ENCODE results near the gene CD55.

The CD55 gene

GRCh38 chr1:207331354-207332313 is 10.2 kb downstream of the CD55 start:
- Histone ChIP-seq H3K9me2 (replicated peaks; ENCODE audit: insufficient read depth, low read length) (no peaks in the 10 kb centered on the region), H3K27me3 (replicated peaks; ENCODE audit: insufficient read depth, low read length) (no peaks in the 10 kb centered on the region), H4K20me1 (ENCODE audit: insufficient read depth, low read length) (no peaks in the 10 kb centered on the region), H3K9me3 (replicated peaks; ENCODE audit: insufficient read depth, low read length) (no peaks in the 10 kb centered on the region), H3K27ac (ENCODE audit: low read length) (no peak overlapping the region), H3F3A (ENCODE audit: insufficient read depth, low read length) (peaks cover 13% of the 10 kb centered on the region), H3K4me2 (ENCODE audit: low read depth, low read length) (no peak overlapping the region), H3K79me2 (ENCODE audit: low read length) (no peaks in the 10 kb centered on the region), H3K4me1 (ENCODE audit: low read length) (peaks cover 27% of the 10 kb centered on the region), H3K4me3 (ENCODE audit: low read length) (no peak overlapping the region), H2AFZ (ENCODE audit: low read length) (no peak overlapping the region), H3K36me3 (replicated peaks; ENCODE audit: insufficient read depth, low read length) (no peaks in the 10 kb centered on the region), H3K9ac (ENCODE audit: low read length) (no peak overlapping the region)
- TF ChIP-seq EZH2 (optimal IDR thresholded peaks at IDR 0.05; ENCODE audit: low read depth, low read length) = no peak
- no peak for TF ChIP-seq CTCF (IDR thresholded peaks at IDR 0.05; ENCODE audit: low read length)
- DNase-seq = no peak

- Histone ChIP-seq H3K4me3 (ENCODE audit: low read length) (no peak overlapping the region), H3K36me3 (replicated peaks; ENCODE audit: insufficient read depth, low read length) (no peaks in the 10 kb centered on the region), H3F3A (ENCODE audit: insufficient read depth, low read length) (peaks cover 13% of the 10 kb centered on the region), H3K27me3 (replicated peaks; ENCODE audit: insufficient read depth, low read length) (no peaks in the 10 kb centered on the region), H3K79me2 (ENCODE audit: low read length) (no peaks in the 10 kb centered on the region), H3K4me2 (ENCODE audit: low read depth, low read length) (peak overlapping the region; percentile 7; the same call in 1 of the 2 replicates), H3K27ac (ENCODE audit: low read length) (no peak overlapping the region), H3K9me2 (replicated peaks; ENCODE audit: insufficient read depth, low read length) (no peaks in the 10 kb centered on the region), H2AFZ (ENCODE audit: low read length) (no peak overlapping the region), H3K9ac (ENCODE audit: low read length) (no peak overlapping the region), H3K4me1 (ENCODE audit: low read length) (peaks cover 37% of the 10 kb centered on the region), H4K20me1 (ENCODE audit: insufficient read depth, low read length) (no peaks in the 10 kb centered on the region), H3K9me3 (replicated peaks; ENCODE audit: insufficient read depth, low read length) (no peaks in the 10 kb centered on the region)
- TF ChIP-seq CTCF (IDR thresholded peaks at IDR 0.05; ENCODE audit: low read length) (no peak), EZH2 (optimal IDR thresholded peaks at IDR 0.05; ENCODE audit: low read depth, low read length) (no peak), EZH2phosphoT487 (IDR thresholded peaks at IDR 0.05; ENCODE audit: low read length) (no peak)
- no peak for DNase-seq
These were observed 11.6 kb downstream of the CD55 start for GRCh38 chr1:207333009-207333600.

GRCh38 chr1:207333620-207334019 is 12.1 kb downstream of the CD55 start:
- DNase-seq = no peak
- Histone ChIP-seq H3K4me3 (ENCODE audit: low read length) (no peak overlapping the region), H3K79me2 (ENCODE audit: low read length) (no peaks in the 10 kb centered on the region), H3K9me2 (replicated peaks; ENCODE audit: insufficient read depth, low read length) (no peaks in the 10 kb centered on the region), H3K36me3 (replicated peaks; ENCODE audit: insufficient read depth, low read length) (no peaks in the 10 kb centered on the region), H3K9me3 (replicated peaks; ENCODE audit: insufficient read depth, low read length) (no peaks in the 10 kb centered on the region), H3K27ac (ENCODE audit: low read length) (no peak overlapping the region), H2AFZ (ENCODE audit: low read length) (no peak overlapping the region), H4K20me1 (ENCODE audit: insufficient read depth, low read length) (no peaks in the 10 kb centered on the region), H3K4me2 (ENCODE audit: low read depth, low read length) (peak overlapping the region; percentile 7; the same call in 1 of the 2 replicates), H3K27me3 (replicated peaks; ENCODE audit: insufficient read depth, low read length) (no peaks in the 10 kb centered on the region), H3K9ac (ENCODE audit: low read length) (no peak overlapping the region), H3K4me1 (ENCODE audit: low read length) (peaks cover 37% of the 10 kb centered on the region), H3F3A (ENCODE audit: insufficient read depth, low read length) (peaks cover 13% of the 10 kb centered on the region)
- TF ChIP-seq EZH2 (optimal IDR thresholded peaks at IDR 0.05; ENCODE audit: low read depth, low read length) = no peak
- TF ChIP-seq EZH2phosphoT487 (IDR thresholded peaks at IDR 0.05; ENCODE audit: low read length) = no peak
- TF ChIP-seq CTCF (IDR thresholded peaks at IDR 0.05; ENCODE audit: low read length) = no peak
